Measurements from ENCODE around the gene BPIFB1.

- TF ChIP-seq, protein P1, sequence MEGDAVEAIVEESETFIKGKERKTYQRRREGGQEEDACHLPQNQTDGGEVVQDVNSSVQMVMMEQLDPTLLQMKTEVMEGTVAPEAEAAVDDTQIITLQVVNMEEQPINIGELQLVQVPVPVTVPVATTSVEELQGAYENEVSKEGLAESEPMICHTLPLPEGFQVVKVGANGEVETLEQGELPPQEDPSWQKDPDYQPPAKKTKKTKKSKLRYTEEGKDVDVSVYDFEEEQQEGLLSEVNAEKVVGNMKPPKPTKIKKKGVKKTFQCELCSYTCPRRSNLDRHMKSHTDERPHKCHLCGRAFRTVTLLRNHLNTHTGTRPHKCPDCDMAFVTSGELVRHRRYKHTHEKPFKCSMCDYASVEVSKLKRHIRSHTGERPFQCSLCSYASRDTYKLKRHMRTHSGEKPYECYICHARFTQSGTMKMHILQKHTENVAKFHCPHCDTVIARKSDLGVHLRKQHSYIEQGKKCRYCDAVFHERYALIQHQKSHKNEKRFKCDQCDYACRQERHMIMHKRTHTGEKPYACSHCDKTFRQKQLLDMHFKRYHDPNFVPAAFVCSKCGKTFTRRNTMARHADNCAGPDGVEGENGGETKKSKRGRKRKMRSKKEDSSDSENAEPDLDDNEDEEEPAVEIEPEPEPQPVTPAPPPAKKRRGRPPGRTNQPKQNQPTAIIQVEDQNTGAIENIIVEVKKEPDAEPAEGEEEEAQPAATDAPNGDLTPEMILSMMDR (IDR thresholded peaks at IDR 0.05), result no peak
- TF ChIP-seq POLR2A (IDR thresholded peaks at IDR 0.05), result no peak
Measured at GRCh38 chr20:33273117-33273851, 9.7 kb upstream of the BPIFB1 start.

Data from ovary (tissue), 3 donors.